Adrenal gland (tissue), 12 donors: ENCODE data around the gene GRAMD1A. TPM values are rescaled to one million over a fixed set of nuclear protein-coding genes. Genes with fewer than 3 reads are reported as not detected.
A peak's percentile ranks its signal among the peaks of the same experiment; 100 is the strongest.

Experiments
- DNase-seq, 7 donors: peaks; one replicate each; pipeline ENCODE4 v3.0.0-alpha.2; 2019 to 2020
- H3K27ac ChIP-seq, 5 donors: fragments of 200-600 bp; sonication (generic) in 4 of 5; 1 replicate in 3 of 5; 2 replicates in 2 of 5; pipeline versions ENCODE4 v1.5.1 to v1.8.0; 2016 to 2020; ENCODE audit warnings: mild to moderate bottlenecking in 1 of 5
- H3K27me3 ChIP-seq: fragments of 200-600 bp; 2 replicates; pipeline ENCODE4 v1.8.0; 2021
- H3K36me3 ChIP-seq, 2 donors: fragments of 200-600 bp; replicated peaks in 1 of 2; 1 replicate in 1 of 2; 2 replicates in 1 of 2; pipeline versions ENCODE4 v1.5.1 to v1.8.0; 2018 to 2022
- H3K4me1 ChIP-seq, 2 donors: fragments of 200-600 bp; replicated peaks in 1 of 2; 1 replicate in 1 of 2; 2 replicates in 1 of 2; pipeline versions ENCODE4 v1.5.1 to v1.8.0; 2018 to 2021
- H3K4me3 ChIP-seq, 4 donors: fragments of 200-600 bp; sonication (generic) in 3 of 4; one replicate each; pipeline ENCODE4 v1.5.1; 2016 to 2018
- H3K9me3 ChIP-seq, 3 donors: fragments of 200-600 bp; sonication (generic) in 1 of 3; replicated peaks in 1 of 3; 1 replicate in 2 of 3; 2 replicates in 1 of 3; pipeline versions ENCODE4 v1.5.1 to v1.8.0; 2016 to 2021
- POLR2A ChIP-seq, 2 donors: fragments of 450-650 bp; IDR thresholded peaks; one replicate each; pipeline ENCODE4 v1.6.1; 2017; ENCODE audit warnings: antibody characterized with exemption in 2 of 2, mild to moderate bottlenecking in 2 of 2, moderate library complexity in 1 of 2
- WGBS, 4 donors: extraction: QIAGEN DNeasy Blood & Tissue Kit in 2 of 4; methylation state at CpG; one replicate each; pipeline versions ENCODE4 v1.1.5 to v1.1.7; 2013 to 2017; 5-methylcytosine and 5-hydroxymethylcytosine counted together
- intact Hi-C, 2 donors: fragments of 100-400 bp; cut with DNase I; formaldehyde crosslinking; loops; one replicate each; pipeline versions ENCODE4 v1.14.1 to v1.15.0; 2022 to 2023
- polyA plus RNA-seq, 3 donors: library from polyadenylated mRNA; stranded (reverse); fragments of 200-250 nt in 2 of 3; fragments of 350-450 nt in 1 of 3; fragmentation: Illumina TruSeq in 1 of 3; extraction: RNeasy Lipid Tissue Mini Kit (QIAGEN cat#74804) in 1 of 3; gene quantifications; one replicate each; pipeline ENCODE4 v1.2.3, GENCODE V29; 2013 to 2014
- total RNA-seq, 9 donors: library from RNA; depleted of rRNA in 4 of 9; stranded (reverse); fragments of >200 nt in 4 of 9; fragments of 120-200 nt in 1 of 9; fragmentation: NEBNext Ultra II Directional in 1 of 9; extraction: Animal tissue kit (Norgen Biotek cat#: 25700) in 1 of 9; gene quantifications; one replicate each; pipeline versions ENCODE4 v1.1.0 to v1.2.4, GENCODE V29; 2013 to 2023
- TF ChIP-seq, protein P1 (sequence below), 6 experiments: fragments of 450-650 bp in 4 of 6; fragments of 200-600 bp in 2 of 6; sonication (generic) in 1 of 6; IDR thresholded peaks; 1 replicate in 5 of 6; 2 replicates in 1 of 6; pipeline versions ENCODE4 v1.5.1 to v1.8.0; 2016 to 2021; ENCODE audit warnings: antibody characterized with exemption in 6 of 6, mild to moderate bottlenecking in 2 of 6, moderate library complexity in 1 of 6
- donor health status: healthy with polysubstance abuse.
- donor health status: Bipolar disorder and iron deficiency.
- donor health status: DM: yes; HTN: yes; CAD: no.
- donor health status: DM: no; HTN: no; CAD: no.
- donor health status: DM: no; HTN: no; CAD: no.
- donor health status: DM: yes; HTN: yes; CAD: no.

Gene GRAMD1A
- total and polyA plus RNA-seq, 12 donors = 31.2 to 125 (median 77.2) TPM

DNA sequence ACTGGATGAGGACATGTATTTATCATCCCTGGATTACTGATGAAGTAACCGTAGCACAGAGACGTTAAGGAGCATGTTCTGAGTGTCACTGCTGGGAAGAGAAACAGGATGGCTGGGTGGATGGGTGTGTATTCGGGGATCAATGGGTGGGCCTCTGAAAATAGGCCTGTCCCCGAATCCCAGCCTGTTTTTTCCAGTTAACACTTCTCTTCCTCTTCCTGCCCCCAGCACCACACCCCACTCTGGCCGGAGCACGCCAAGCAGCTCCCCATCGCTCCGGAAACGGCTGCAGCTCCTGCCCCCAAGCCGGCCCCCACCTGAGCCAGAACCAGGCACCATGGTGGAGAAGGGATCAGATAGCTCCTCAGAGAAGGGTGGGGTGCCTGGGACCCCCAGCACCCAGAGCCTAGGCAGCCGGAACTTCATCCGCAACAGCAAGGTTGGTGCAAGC, 8.8 kb downstream of the GRAMD1A start:
- H3K9me3 ChIP-seq = no peaks in the 10 kb centered on the region
- peaks cover 49 to 65% of the 10 kb centered on the region in 2 donors for H3K4me1 ChIP-seq
- TF ChIP-seq, protein P1, sequence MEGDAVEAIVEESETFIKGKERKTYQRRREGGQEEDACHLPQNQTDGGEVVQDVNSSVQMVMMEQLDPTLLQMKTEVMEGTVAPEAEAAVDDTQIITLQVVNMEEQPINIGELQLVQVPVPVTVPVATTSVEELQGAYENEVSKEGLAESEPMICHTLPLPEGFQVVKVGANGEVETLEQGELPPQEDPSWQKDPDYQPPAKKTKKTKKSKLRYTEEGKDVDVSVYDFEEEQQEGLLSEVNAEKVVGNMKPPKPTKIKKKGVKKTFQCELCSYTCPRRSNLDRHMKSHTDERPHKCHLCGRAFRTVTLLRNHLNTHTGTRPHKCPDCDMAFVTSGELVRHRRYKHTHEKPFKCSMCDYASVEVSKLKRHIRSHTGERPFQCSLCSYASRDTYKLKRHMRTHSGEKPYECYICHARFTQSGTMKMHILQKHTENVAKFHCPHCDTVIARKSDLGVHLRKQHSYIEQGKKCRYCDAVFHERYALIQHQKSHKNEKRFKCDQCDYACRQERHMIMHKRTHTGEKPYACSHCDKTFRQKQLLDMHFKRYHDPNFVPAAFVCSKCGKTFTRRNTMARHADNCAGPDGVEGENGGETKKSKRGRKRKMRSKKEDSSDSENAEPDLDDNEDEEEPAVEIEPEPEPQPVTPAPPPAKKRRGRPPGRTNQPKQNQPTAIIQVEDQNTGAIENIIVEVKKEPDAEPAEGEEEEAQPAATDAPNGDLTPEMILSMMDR (IDR thresholded peaks at IDR 0.05) = no peak
- TF ChIP-seq POLR2A (IDR thresholded peaks at IDR 0.05) = no peak
- H3K4me3 ChIP-seq = no peak overlapping the region
- no peaks in the 10 kb centered on the region for H3K27me3 ChIP-seq
- peak in 1 of 7 donors; percentile 14 for DNase-seq
- peak overlapping the region in 3 of 5 donors; percentile 29 to 48 (median 31) for H3K27ac ChIP-seq
- intact Hi-C loops = no loop called here
- 72 to 83% (median 82%) methylated on average over 9 to 12 of the region's 12 CpGs for WGBS, 4 donors
- H3K36me3 ChIP-seq = peaks cover 0 to 36% of the 10 kb centered on the region in 2 donors

DNA sequence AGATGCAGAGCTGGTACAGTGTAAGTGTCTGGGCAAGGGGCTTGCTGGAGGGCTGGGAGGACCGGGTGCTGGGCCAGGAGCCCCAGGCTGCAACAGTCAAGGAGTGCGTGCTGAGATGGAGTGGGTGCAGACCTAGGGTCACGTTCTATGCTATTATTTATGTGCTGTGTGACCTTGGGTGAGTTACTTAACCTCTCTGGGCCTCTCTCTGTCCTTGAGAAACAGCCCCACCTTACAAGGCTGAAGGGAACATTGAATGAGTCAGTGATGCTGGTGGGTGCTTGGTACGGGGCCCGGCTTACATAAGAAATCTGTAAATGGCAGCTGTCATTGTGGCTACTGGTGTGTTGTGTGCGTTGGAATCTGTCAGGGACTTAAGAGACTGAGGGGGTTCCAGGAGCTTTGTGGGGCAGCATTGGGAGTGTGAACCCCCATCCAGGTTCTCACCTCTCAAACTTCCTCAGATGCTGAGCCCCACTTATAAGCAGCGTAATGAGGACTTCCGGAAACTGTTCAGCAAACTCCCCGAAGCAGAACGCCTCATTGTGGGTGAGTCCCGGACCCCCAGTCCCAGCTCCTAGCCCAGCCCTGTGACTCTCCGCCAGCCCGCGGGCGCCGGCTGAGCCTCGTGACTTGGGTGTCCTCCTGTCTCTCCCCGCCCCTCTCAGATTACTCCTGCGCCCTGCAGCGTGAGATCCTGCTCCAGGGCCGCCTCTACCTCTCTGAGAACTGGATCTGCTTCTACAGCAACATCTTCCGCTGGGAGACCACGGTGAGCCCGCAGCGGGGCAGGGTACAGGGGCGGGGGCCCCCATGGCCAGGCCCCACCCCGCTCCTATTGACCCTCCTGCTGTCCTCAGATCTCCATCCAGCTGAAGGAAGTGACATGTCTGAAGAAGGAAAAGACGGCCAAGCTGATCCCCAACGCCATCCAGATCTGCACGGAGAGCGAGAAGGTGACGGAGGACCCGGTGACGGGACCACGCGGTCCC, 9.6 kb downstream of the GRAMD1A start:
- H3K36me3 ChIP-seq = peaks cover 0 to 44% of the 10 kb centered on the region in 2 donors
- 83 to 87% (median 85%) methylated on average over 35 to 36 of the region's 36 CpGs for WGBS, 4 donors
- no peak for TF ChIP-seq POLR2A (IDR thresholded peaks at IDR 0.05)
- TF ChIP-seq, protein P1 (IDR thresholded peaks at IDR 0.05) = no peak
- DNase-seq = peak in 2 of 7 donors; percentile 17 to 21
- peak overlapping the region in 2 of 5 donors; percentile 29 to 48 for H3K27ac ChIP-seq
- intact Hi-C loops = loop anchor here (2.0 to 5.0 kb wide), 2 partner anchors 33 to 37 kb away; no protein-coding TSS in a partner anchor
- H3K4me3 ChIP-seq = no peak overlapping the region
- peaks cover 41 to 57% of the 10 kb centered on the region in 2 donors for H3K4me1 ChIP-seq
- H3K27me3 ChIP-seq = no peaks in the 10 kb centered on the region
- H3K9me3 ChIP-seq = no peaks in the 10 kb centered on the region

DNA sequence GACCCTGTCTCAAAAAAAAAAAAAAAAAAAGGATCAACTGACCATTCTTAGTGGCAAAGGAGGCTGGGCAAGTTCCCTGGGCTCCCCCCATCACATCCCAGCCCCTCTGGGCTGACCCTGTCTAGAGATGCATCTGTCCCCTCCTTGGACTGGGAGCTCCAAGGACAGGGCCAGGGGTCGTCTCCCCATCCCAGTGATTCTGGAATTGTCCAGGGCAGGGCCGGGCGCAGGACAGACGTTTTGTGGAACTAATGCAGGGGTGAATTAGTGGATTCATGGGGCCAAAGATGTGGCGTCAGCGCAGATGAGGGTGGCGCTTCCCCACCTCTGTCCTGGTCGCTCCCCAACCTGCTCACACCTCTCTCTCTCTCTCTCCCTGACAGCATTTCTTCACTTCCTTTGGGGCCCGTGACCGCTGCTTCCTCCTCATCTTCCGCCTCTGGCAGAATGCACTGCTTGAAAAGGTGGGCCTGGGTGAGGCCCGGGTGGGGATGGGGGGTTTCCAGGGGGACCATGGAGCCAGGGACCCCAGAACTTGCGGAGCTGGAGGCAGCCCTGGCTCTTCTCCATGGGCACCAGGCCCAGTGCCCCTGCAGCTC, 11.1 kb downstream of the GRAMD1A start:
- DNase-seq = peak in 1 of 7 donors; percentile 27
- WGBS, 4 donors = 68 to 83% (median 80%) methylated on average over 8 to 13 of the region's 13 CpGs

More for the DNA sequence above, 11.1 kb downstream of the GRAMD1A start:
- no peaks in the 10 kb centered on the region for H3K9me3 ChIP-seq
- H3K27me3 ChIP-seq = no peaks in the 10 kb centered on the region
- peaks cover 27 to 44% of the 10 kb centered on the region in 2 donors for H3K4me1 ChIP-seq
- intact Hi-C loops = loop anchor here (2.0 to 5.0 kb wide), 2 partner anchors 34 to 39 kb away; no protein-coding TSS in a partner anchor
- H3K36me3 ChIP-seq = peaks cover 0 to 57% of the 10 kb centered on the region in 2 donors
- H3K27ac ChIP-seq = no peak overlapping the region
- TF ChIP-seq POLR2A (IDR thresholded peaks at IDR 0.05) = no peak
- TF ChIP-seq, protein P1 (IDR thresholded peaks at IDR 0.05) = no peak
- H3K4me3 ChIP-seq = no peak overlapping the region
